Measurements from ENCODE around the gene RPS27L. TPM values are rescaled to one million over a fixed set of nuclear protein-coding genes. Genes with fewer than 3 reads are reported as not detected.

RPS27L gene
- total and polyA plus RNA-seq, 2 of the 8 experiments (the other 6 are each of a cell fraction or from before 2014, with no cell fraction given), result 115 to 143 TPM

- Histone ChIP-seq H3K4me2 (ENCODE audit: insufficient read depth in 1 of 2, low read depth in 2 of 2, low read length in 2 of 2) (no peak overlapping the region), H2AK5ac (ENCODE audit: low read depth, low read length) (no peak overlapping the region), H3K9ac (replicated peaks in 1 of 4; ENCODE audit: extremely low read depth in 1 of 4, low read depth in 3 of 4, low read length in 3 of 4) (no peak overlapping the region), H4K91ac (replicated peaks; ENCODE audit: insufficient read length, low read length) (no peak overlapping the region), H4K5ac (ENCODE audit: insufficient read length, low read depth, low read length) (no peak overlapping the region), H3K9me3 (ENCODE audit: insufficient read depth in 2 of 2, low read depth in 1 of 2, low read length in 1 of 2) (no peaks in the 10 kb centered on the region), H3K4me1 (replicated peaks in 1 of 4; ENCODE audit: control insufficient read depth in 3 of 4, insufficient read depth in 4 of 4, low read length in 3 of 4) (no peaks in the 10 kb centered on the region), H3K27ac (ENCODE audit: low read depth, low read length) (no peak overlapping the region), H2BK20ac (ENCODE audit: low read length) (no peak overlapping the region), H3K27me3 (replicated peaks in 1 of 4; ENCODE audit: control insufficient read depth in 3 of 4, extremely low read depth in 1 of 4, insufficient read depth in 3 of 4, low read length in 3 of 4) (no peaks in the 10 kb centered on the region), H3K56ac (replicated peaks; ENCODE audit: insufficient read length, low read depth, low read length) (no peak overlapping the region), H3K4me3 (ENCODE audit: extremely low read depth in 1 of 4, insufficient read depth in 2 of 4, low read depth in 3 of 4, low read length in 4 of 4) (no peak overlapping the region), H3K23ac (ENCODE audit: insufficient read length) (no peak overlapping the region), H3K36me3 (ENCODE audit: control insufficient read depth in 2 of 4, insufficient read depth in 4 of 4, low read length in 3 of 4) (no peaks in the 10 kb centered on the region), H2BK5ac (ENCODE audit: low read depth, low read length) (no peak overlapping the region), H3K18ac (ENCODE audit: extremely low read depth, low read length) (no peak overlapping the region), H2BK120ac (replicated peaks; ENCODE audit: low read depth, low read length) (no peak overlapping the region), H4K8ac (ENCODE audit: extremely low read depth, insufficient read depth, low read length) (no peak overlapping the region), H3K79me1 (ENCODE audit: low read depth, low read length) (no peaks in the 10 kb centered on the region), H4K20me1 (replicated peaks in 1 of 2; ENCODE audit: control insufficient read depth in 1 of 2, insufficient read depth in 2 of 2, low read length in 2 of 2) (no peaks in the 10 kb centered on the region), H2BK12ac (ENCODE audit: low read depth, low read length) (no peak overlapping the region), H3K14ac (ENCODE audit: insufficient read length) (no peak overlapping the region), H2BK15ac (ENCODE audit: low read length) (no peak overlapping the region), H3K4ac (replicated peaks; ENCODE audit: insufficient read length, low read depth, low read length) (no peak overlapping the region), H3K79me2 (ENCODE audit: control insufficient read depth in 1 of 2, insufficient read depth in 2 of 2, low read length in 2 of 2) (no peaks in the 10 kb centered on the region), H3K23me2 (ENCODE audit: low read depth, low read length) (no peaks in the 10 kb centered on the region), H2AFZ (ENCODE audit: low read length) (no peak overlapping the region)
- whole genome bisulfite sequencing, 2 experiments (ENCODE audit: extremely low coverage in 1 of 2, insufficient coverage in 1 of 2, insufficient read length in 1 of 2, insufficient replicate concordance in 2 of 2, low coverage in 1 of 2, low lambda C conversion rate in 2 of 2, missing lambda C conversion rate in 1 of 2), result 96% methylated on average over 2 of the region's 2 CpGs; no CpG with 5 or more reads in 1 of the 2 experiments
- POLR2A ChIA-PET (ENCODE audit: partially characterized antibody), result interaction anchor here (1.1 kb wide), 1 partner anchor 21 kb away, joined by 3 read pairs; the partner anchor contains the start of gene RPS27L
- CTCF ChIA-PET (ENCODE audit: partially characterized antibody), result interaction anchor here (0.8 to 1.0 kb wide), 2 partner anchors 9 to 350 kb away, joined by 3 to 4 read pairs; no protein-coding TSS in a partner anchor
- no peak for FAIRE-seq
- DNase-seq (ENCODE audit: low read depth in 1 of 2, low spot score in 2 of 2), result no peak
- no peak for TF ChIP-seq CBX8 (IDR thresholded peaks at IDR 0.05; ENCODE audit: borderline replicate concordance, low read depth, low read length)
- no peak for TF ChIP-seq CTCF (IDR thresholded peaks at IDR 0.05; ENCODE audit: control extremely low read depth in 1 of 3, insufficient read depth in 1 of 3, low read depth in 1 of 3, low read length in 3 of 3)
- no peak for TF ChIP-seq SIN3A (conservative IDR thresholded peaks at IDR 0.05 in 1 of 2, IDR thresholded peaks at IDR 0.05 in 1 of 2; ENCODE audit: low read depth in 1 of 2, low read length in 2 of 2)
- TF ChIP-seq TEAD4 (IDR thresholded peaks at IDR 0.05; ENCODE audit: low read depth, low read length), result no peak
- no peak for TF ChIP-seq KDM5A (IDR thresholded peaks at IDR 0.05; ENCODE audit: low read length)
- no peak for TF ChIP-seq SP2 (IDR thresholded peaks at IDR 0.05; ENCODE audit: low read length)
- no peak for TF ChIP-seq JUN (IDR thresholded peaks at IDR 0.05; ENCODE audit: low read depth, low read length)
- TF ChIP-seq ASH2L (IDR thresholded peaks at IDR 0.05; ENCODE audit: low read length), result no peak
- no peak for TF ChIP-seq CHD1 (IDR thresholded peaks at IDR 0.05; ENCODE audit: low read depth, low read length)
- no peak for TF ChIP-seq E2F6 (IDR thresholded peaks at IDR 0.05)
- no peak for TF ChIP-seq SIRT6 (IDR thresholded peaks at IDR 0.05; ENCODE audit: low read length)
- TF ChIP-seq BCL11A (IDR thresholded peaks at IDR 0.05; ENCODE audit: low read depth in 2 of 2, low read length in 2 of 2), result no peak
Observed at GRCh38 chr15:63136742-63137141, 20.5 kb downstream of the RPS27L start.

Data from H1 (cell line).